Skin of body (tissue), 2 donors: ENCODE results near the gene DENND4C. TPM values are rescaled to one million over a fixed set of nuclear protein-coding genes. Genes with fewer than 3 reads are reported as not detected.
A peak's percentile ranks its signal among the peaks of the same experiment; 100 is the strongest.
"Not testable (repeated sequence)": the region's sequence is repeated elsewhere in the genome, so short reads cannot be mapped to it uniquely, and the experiment has no call there.

Source experiments
- DNase-seq: peaks from one replicate; lab custom pipeline; 2025; lab: John Stamatoyannopoulos, UW
- total RNA-seq: library from RNA; depleted of rRNA; stranded (reverse); fragments of >200 nt; gene quantifications from one replicate; pipeline ENCODE4 v1.2.3, GENCODE V29; 2014

The DENND4C gene
- total RNA-seq, 1 donor from 2014 or later: 116 TPM

DNA sequence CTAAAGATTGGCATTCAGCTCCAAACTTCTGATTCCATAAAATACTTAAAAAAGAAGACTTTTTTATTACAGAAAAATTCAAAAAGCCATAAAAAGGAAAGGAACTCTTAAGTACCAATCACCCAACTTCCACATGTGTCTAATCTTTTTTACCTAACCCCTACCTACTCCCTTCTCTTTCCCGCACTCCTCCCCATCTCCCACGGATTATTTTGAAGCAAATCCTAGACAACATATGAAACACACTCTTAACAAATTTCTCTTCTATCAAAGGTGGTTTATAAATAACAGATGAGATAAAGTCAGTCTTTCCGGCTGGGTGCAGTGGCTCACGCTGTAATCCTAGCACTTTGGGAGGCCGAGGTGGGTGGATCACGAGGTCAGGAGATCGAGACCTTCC lies 5.9 kb upstream of the DENND4C start:
- no peak for DNase-seq

- no peak for DNase-seq
Observed at GRCh38 chr9:19229595-19230354, 718 bp upstream of the DENND4C start.

GRCh38 chr9:19231126-19231903 lies 822 bp downstream of the DENND4C start:
- no peak for DNase-seq

DNA sequence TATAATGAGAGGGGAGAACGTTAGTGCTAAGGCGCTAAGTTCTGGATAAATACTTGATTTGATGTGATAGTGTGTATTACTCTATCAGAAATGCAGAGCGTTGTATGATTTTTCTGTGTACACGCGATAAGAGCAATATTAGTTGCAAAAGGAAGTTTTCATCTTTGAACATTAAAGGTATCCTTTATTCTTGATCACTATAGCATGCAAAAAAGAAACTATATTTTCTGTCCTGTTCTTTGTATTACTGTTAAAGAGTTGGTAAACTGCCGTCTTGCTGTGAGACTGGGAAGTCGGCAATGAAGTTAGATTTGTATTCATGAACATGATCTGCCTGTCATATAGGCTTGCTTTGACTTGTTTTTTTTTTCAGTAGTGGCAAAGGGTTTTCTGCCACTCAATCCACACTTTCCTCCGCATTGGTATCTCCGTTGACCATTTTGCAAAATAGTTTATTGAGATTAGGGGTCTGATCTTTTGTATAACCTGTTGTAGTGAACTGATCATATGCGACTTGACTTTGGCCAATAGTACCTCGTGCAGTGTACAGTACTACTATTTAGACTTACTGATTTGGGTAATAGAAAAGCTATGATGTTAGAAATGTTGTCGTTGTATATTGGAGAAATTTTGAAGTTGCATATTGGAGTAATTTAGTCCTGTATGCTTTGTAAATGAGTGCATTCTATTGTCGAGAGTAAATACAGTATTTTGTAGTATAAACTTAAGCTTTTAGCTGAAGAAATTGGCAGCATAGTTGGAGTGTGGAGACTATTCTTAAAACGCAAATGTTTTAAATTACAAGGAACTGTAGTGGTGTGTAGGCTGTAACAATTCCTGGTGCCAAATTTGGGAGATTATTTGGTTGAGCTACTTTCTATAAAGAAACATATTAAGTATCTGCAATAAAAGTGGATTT lies 1.7 kb downstream of the DENND4C start:
- peak; percentile 60 for DNase-seq

GRCh38 chr9:19232823-19233194 lies 2.3 kb downstream of the DENND4C start:
- DNase-seq: peak; percentile 54

DNA sequence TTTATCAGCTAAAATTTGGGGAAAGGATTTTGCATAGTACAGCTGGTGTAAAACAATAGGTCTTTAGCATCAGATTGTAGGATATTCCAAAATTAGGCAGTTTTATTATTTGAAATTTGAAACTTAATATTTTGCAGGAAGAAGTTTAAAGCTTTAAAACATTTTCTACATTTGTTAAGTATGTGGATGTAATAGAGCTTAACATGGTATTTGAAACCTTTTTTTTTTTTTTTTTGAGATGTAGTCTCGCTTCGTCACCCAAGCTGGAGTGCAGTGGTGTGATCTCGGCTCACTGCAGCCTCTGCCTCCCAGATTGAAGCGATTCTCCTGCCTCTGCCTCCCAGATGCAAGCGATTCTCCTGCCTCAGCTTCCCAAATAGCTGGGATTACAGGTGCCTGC lies 2.9 kb downstream of the DENND4C start:
- DNase-seq: no peak

DNA sequence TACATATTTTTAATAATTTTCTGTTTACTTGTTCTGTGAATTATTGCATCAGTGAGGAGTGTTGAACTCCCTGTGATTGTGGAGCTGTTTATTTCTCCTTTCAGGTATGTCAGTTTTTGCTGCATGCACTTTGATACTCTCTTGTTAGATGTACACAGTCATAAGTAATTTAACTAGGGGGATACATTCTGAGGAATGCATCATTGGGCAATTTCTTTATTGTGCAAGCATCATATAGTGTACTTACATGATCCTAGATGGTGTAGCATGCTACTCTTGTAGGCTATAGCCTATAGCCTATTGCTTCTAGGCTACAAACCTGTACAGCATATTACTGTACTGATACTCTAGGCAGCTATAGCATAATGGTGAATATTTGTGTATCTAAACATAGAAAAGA lies 9.5 kb downstream of the DENND4C start:
- no peak for DNase-seq

GRCh38 chr9:19241728-19242127 lies 11.2 kb downstream of the DENND4C start:
- no peak for DNase-seq

GRCh38 chr9:19243366-19244033 lies 13.0 kb downstream of the DENND4C start:
- DNase-seq: no peak

DNA sequence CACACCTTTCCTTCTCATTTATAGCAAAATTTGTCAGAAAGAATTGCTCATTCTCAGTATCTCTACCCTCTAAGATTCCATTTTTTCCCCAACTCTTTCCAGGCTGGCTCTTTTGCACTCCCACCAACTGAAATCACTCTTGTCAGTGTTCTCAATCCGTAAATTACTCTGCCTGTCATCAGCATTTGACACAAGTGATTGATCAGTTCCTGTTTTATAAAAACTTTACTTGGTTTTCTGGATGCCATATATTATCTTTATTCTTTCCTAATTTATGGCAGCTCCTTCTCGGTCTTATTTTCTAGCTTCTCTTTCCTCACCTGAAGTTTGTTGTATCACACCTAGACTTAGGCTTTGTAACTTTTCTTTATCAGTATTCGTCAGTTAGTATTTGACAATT lies 16.4 kb downstream of the DENND4C start:
- DNase-seq: no peak

- DNase-seq: no peak
Observed at GRCh38 chr9:19247420-19247819, 16.9 kb downstream of the DENND4C start.

DNA sequence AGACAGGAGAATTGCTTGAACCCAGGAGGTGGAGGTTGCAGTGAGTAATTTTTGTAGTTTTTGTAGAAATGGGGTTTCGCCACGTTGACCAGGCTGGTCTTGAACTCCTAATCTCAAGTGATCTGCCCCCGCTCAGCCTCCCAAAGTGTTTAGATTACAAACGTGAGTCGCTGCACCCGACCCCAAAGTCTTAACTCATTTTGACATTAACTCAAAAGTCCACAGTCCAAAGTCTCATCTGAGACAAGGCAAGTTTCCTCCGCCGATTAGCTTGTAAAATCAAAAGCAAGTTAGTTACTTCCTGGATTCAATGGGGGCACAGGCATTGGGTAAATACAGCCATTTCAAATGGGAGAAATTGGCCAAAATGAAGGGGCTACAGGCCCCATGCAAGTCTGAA lies 19.9 kb downstream of the DENND4C start:
- DNase-seq: not testable (repeated sequence)

- DNase-seq: not testable (repeated sequence)
Observed at GRCh38 chr9:19251203-19251602, 20.7 kb downstream of the DENND4C start.

GRCh38 chr9:19251622-19252021 lies 21.1 kb downstream of the DENND4C start:
- DNase-seq: not testable (repeated sequence)

DNA sequence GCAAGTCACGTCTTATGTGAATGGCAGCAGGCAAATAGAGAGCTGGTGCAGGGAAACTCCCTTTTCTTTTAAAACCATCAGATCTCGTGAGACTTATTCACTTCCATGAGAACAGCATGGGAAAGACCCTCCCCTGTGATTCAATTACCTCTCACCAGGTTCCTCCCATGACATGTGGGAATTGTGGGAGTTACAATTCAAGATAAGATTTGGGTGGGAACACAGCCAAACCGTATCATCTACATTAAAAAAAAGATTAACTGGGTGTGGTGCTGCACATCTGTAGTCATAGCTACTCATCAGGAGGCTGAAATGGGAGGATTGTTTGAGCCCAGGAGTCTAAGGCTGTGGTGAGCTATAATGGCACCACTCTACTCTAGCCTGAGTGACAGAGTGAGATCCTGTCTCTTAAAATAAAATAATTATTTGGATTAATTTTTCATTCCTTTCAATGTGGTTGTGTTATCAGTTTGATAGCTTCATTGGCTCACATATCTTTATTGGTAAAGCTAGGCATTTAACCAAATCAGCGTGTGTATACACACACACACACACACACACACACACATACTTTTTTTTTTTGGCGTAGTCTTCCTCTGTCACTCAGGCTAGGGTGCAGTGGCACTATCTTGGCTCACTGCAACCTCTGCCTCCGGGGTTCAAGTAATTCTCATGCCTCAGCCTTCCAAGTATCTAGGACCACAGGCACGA lies 21.8 kb downstream of the DENND4C start:
- DNase-seq: no peak

- DNase-seq: no peak
Observed at GRCh38 chr9:19252885-19253219, 22.4 kb downstream of the DENND4C start.

GRCh38 chr9:19255112-19255511 lies 24.6 kb downstream of the DENND4C start:
- no peak for DNase-seq

GRCh38 chr9:19255821-19256220 lies 25.3 kb downstream of the DENND4C start:
- no peak for DNase-seq

DNA sequence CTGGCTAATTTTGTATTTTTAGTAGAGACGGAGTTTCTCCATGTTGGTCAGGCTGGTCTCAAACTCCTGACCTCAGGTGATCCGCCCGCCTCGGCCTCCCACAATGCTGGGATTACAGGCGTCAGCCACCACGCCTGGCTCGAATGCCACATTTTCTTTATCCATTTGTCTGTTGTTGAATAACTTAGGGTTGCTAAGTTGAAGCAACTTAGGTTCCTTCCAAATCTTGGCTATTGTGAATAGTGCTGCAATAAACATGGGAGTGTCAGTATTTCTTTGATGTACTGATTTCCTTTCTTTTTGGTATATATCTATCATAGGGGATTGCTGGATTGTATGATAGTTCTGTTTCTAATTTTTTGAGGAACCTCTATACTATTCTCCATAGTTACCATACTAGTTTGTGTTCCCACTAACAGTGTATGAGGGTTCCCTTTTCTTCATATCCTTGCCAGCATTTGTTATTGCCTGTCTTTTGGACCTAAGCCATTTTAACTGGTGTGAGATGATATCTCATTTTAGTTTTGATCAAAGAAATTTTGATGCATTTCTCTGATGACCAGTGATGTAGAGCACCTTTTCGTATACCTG lies 29.3 kb downstream of the DENND4C start:
- not testable (repeated sequence) for DNase-seq

GRCh38 chr9:19265602-19266001 lies 35.1 kb downstream of the DENND4C start:
- not testable (repeated sequence) for DNase-seq
